HG02759 (cell line): ENCODE data around the gene MITF.

Source experiments
- ATAC-seq: cut with Tn5 transposase; IDR thresholded peaks from one replicate; pipeline ENCODE4 v1.9.1; 2021; ENCODE audit warnings: mild to moderate bottlenecking, moderate library complexity; ENCODE audit not compliant: unreplicated experiment

Gene MITF

GRCh38 chr3:69753179-69753775 lies 14.0 kb downstream of the MITF start:
- no peak for ATAC-seq

DNA sequence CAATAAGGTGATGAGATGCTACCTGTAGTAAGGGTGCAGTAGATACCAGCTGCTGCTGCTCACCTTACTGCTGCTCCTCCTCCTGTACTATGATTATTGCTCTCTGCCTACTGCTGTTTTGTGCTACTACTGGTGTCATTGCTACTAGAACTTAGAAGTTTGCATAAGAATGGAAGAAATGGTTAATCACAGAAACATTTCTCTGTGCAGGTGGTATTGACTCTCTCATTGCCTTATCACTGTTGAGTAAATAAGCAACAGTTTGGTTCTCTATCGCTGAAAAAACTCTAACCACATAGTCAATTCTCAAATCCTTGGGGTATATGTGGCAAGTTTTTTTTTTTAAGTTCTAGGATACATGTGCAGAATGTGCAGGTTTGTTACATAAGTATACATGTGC lies 16.5 kb downstream of the MITF start:
- ATAC-seq = no peak

GRCh38 chr3:69761896-69762767 lies 22.9 kb downstream of the MITF start:
- ATAC-seq = peak; percentile 78

GRCh38 chr3:69762768-69763229 lies 23.5 kb downstream of the MITF start:
- peak; percentile 16 for ATAC-seq

GRCh38 chr3:69763458-69763857 lies 24.2 kb downstream of the MITF start:
- no peak for ATAC-seq

- peak; percentile 57 for ATAC-seq
Observed at GRCh38 chr3:69764121-69764741, 25.0 kb downstream of the MITF start.

- ATAC-seq = no peak
Observed at GRCh38 chr3:69764861-69765260, 25.6 kb downstream of the MITF start.

GRCh38 chr3:69766638-69767037 lies 27.4 kb downstream of the MITF start:
- no peak for ATAC-seq

DNA sequence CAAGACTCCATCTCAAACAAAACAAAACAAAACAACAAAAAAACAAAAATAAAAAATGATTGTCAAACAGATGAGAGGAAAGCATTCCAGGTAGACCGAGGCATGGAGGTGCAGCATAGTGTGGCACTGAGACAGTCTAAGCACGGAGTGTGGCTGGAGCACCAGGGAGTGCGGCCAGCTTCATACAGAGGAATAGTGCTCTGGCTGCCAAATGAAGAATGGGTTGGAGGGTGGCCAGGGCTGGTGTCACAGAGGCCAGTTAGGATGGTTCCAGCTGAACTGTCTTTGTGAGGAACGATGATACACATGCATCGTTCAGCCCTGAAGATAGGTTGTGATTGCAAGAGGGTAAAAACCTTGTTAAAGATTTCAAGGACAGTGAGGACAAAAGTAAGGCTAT lies 28.3 kb downstream of the MITF start:
- ATAC-seq = no peak

DNA sequence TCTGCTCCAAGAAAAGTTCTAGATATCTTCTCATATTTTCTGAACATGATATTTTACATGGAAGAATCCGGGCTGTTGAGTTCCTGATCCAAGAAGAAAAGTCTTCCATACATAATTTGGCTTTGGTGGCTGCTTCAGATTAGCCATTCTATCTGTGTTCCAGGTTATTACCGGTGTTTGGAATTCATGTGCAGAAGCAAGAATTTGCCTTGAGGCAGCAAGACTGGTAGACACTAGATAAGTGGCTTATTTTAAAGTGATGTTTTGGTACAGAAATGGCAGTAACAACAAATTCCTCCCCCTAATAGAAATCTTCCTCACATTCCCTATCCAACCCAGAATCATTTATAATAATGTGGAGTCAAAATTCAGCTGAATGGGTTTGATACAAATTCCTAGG lies 29.2 kb downstream of the MITF start:
- no peak for ATAC-seq

- no peak for ATAC-seq
Observed at GRCh38 chr3:69770219-69770618, 31.0 kb downstream of the MITF start.

GRCh38 chr3:69770976-69771634 lies 31.8 kb downstream of the MITF start:
- ATAC-seq = no peak

GRCh38 chr3:69772152-69772867 lies 33.0 kb downstream of the MITF start:
- ATAC-seq = no peak

GRCh38 chr3:69774029-69774428 lies 34.8 kb downstream of the MITF start:
- ATAC-seq = no peak

- no peak for ATAC-seq
Observed at GRCh38 chr3:69775751-69776150, 36.5 kb downstream of the MITF start.

DNA sequence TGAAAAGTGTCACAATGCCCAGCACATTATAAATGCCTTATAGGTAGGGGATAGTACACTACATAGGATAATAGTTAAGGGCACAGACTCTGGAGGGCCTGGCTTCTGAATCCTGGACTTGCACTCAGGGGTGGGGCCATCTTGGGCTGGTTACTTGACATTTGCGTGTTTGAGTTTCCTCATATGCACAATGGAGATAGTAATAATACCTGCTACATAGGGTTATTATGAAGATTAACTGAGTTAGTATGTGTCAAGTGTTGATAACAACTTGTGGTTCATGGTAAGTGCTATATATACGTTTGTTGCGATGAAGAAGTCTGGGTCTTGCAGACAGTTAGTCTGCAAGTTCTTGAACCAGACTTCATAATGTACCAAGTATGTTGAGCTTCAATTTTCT lies 37.0 kb downstream of the MITF start:
- ATAC-seq = no peak

DNA sequence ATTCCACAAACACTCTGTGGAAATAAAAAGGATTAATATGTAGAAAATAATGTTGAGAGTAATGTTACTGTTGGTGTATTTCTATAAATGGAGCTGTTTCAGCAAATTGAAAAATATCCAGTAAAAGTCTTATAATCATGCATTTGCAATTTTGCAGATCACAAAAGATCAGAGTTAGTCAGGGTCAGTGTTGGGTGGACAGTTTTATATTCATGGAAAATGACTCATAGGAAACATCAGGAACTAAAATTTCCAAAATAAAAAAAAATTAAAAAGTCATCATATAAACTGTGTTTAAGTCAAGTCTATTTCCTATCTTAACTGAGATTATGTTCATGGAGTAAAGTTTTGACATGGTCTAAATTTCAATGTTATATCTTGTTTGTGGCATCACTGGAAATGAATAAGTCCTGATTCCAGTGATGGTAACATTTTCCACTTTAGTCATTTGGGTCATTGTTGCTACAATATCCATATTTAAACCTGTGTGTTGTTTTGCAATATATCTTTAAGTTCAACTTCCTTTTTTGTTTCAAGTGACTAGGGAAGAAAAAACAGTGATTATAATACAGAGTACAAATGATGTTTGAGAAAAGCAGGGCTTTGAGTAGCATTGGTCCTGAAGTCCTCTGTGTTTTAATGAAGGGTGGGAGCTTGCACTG lies 37.8 kb downstream of the MITF start:
- no peak for ATAC-seq

GRCh38 chr3:69777582-69777967 lies 38.3 kb downstream of the MITF start:
- ATAC-seq = no peak

DNA sequence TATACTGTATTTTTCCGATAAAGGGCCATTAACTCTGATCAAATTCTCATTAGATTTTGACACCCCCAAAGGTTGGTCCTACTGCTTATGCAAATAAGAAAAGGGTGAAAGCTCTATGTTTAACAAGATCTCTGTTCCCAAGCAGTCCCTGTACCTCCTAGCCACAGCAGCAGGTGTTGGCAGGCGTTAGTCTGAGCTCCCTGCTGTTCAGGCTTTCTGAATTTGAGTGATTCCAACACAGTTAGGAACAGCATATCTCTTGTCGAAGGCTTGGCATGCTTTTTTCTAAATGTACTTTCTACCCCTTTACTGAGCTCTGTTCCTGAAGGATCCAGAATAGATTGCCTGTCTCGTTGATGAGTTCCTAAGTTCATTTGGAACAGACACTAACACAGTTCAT lies 42.3 kb downstream of the MITF start:
- no peak for ATAC-seq

DNA sequence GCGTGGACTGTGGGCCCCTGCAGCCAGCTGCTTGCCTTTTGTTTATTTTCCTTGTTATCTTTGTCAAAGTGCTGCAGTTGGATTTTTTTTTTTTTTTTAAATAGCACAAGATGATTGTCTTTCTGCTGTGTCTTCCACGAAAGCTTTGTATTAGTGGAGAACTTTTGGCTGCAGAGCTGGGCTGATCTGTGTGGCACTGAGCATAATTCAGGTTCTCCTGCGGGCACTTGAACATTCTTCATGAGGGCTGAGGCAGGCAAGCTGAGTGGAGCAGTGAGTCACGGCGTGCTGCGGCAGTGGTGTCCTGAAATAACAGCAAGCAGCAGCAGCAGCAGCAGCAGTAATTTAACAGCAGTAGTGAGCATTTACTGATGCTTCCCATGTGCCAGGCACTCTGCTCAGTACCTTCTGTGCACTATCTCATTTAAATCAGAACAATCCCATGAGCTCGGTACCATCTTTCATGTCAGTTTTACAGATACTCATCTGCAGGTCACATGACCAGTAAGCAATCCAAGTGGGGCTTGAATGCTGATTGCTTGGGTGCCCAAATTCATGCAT lies 45.8 kb downstream of the MITF start:
- ATAC-seq = no peak
